OCI-M2 (cell line): ENCODE results near the gene HPGDS.
"Not testable (repeated sequence)": the region's sequence is repeated elsewhere in the genome, so short reads cannot be mapped to it uniquely, and the experiment has no call there.

Experiments used
- DNase-seq: peaks from one replicate; lab custom pipeline; 2025; ENCODE audit not compliant: unreplicated experiment; lab: John Stamatoyannopoulos, UW

HPGDS gene

DNA sequence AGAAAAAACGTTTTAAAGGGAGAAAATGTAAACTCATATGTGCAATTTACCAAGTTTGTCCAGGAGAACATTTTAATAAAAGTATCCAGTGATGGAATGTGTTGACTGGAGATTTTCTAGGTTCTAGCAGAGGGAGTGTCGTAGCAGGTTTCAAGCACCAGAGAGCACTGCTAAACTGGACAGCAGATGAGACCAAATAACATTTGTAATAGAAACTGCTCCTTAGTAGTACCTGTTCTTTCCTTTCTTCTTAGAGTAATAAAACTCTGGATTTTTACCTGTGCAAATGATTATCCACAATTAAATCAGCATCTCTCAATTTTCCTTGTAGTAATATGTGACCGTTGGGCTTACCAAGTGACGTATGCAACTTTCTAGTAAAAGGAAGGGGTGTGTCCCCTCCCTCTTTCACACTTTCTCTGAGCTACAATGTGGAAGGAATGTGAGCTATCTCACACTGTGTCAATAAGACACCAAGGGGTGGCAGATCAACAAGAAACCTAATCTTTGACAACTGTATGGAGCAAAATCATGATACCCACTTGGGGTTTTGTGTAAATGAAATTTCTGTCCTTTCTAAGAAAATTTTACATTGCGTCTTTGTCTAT, 9.5 kb downstream of the HPGDS start:
- DNase-seq: no peak

DNA sequence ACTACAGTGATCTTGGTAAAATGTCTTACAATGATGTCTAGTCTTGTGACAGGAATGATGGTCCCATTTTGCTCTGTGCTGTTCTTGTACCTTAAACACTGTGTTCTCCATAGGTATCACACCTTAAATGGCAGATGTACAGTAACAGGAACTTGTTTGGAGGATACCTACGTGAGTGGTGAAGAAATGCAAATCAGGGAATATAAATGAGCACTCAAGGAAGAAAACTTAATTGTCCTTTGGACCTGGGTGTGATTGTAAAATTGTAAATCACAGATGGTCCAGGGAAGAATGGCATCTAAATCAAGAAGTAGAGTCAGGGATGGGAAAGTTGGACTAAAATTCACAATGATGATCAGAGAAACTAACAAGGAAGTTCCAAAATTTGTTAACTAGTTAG, 12.7 kb downstream of the HPGDS start:
- DNase-seq: no peak

DNA sequence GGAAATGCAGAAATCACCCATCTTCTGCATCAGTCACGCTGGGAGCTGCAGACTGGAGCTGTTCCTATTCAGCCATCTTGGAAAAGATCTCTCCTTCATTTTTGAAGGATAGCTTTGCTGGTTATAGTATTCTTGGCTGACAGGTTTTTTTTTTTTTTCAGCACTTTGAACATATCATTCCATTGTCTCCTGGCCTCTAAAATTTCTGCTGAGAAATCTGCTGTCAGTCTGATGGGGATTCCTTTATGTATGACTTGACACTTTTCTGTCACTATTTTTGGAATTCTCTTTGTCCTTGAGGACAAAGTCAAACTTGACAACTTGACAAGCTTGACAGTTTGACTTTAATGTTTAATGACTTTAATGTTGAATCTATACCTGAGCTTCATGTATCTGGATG, 16.8 kb downstream of the HPGDS start:
- DNase-seq: no peak

DNA sequence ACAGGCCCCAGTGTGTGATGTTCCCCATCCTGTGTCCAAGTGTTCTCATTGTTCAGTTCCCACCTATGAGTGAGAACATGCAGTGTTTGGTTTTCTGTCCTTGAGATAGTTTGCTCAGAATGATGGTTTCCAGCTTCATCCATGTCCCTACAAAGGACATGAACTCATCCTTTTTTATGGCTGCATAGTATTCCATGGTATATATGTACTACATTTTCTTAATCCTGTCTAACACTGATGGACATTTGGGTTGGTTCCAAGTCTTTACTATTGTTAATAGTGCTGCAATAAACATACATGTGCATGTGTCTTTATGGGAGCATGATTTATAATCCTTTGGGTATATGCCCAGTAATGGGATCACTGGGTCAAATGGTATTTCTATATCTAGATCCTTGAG, 22.7 kb downstream of the HPGDS start:
- DNase-seq: not testable (repeated sequence)

DNA sequence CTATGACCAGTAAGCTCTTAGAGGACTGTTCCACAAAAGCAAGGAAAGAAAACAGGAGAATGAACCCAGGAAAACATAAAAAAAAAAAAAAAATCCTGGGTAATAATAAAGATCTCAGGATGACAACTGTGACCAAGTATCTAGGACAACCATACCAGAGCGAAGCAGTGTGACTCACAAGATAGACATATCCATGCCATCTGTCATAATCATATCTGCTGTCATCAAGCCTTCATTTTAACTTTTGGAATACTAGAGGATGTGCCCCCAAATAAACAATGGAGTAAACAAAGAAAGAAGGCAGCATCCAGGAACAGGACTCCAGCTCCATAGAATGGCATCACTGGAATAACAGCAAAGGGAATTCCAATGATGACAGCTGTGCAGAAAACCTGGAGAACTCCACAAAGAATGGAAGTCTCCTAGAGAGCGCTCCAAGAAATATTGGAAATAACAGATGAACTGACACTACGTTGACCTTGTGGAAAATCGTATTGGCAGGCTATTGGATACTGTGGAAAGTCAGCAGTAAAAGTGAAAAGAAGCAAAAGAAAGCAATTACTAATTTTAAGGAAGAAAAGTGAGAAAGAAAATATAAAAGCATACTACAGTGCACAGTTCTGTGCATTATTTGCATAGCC, 35.3 kb downstream of the HPGDS start:
- DNase-seq: no peak

DNA sequence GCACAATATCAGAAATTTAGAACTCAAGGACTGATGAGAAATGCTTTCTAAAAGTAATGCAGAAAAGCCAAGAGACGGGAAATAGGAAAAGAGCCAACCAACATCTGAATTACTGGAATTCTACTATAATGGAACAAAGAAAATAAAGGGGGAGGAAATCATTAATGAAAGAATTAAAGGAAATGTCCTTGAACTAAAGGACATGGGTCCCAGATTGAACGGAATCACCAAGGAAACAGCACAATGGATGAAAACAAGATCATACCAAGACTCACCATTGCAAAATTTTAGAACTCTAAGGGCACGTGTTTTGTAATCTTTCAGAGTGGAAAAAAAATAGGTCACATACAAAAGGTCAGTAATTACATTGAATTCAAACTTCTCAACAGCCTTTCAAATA, 35.9 kb downstream of the HPGDS start:
- no peak for DNase-seq

DNA sequence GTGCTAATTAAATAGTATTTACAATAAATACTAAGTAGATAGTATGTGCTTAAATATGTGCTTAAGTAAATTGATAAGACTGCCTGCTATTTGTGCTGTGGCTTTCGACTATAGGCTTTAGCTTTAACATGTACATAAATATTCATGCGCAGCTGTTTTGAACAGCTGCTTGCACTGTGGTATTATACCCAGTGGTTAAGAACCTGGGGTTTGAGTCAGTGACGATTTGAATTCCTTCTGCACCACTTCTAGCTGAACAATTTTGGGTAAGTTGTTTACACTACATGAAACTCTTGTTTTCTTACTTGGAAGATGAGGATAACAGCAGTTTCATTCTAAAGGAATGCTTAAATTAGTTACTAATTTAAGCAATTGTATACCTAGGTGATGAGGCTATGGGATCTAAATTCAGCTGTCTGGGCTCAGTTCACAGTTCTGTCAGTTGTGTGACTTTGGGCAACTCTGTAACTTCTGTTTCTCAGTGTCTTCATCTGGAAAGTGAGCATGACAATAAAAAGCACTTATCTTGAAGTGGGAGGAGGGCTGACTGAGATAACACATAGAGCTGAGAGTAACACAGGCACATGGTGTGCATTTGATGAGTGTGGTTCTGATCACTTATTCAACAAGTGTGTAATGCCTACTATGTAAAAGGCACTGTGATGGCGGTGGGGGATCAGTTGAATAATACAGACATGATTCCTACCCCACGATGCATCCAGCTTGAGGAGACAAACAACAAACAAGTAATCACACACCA, 37.0 kb downstream of the HPGDS start:
- DNase-seq: no peak

DNA sequence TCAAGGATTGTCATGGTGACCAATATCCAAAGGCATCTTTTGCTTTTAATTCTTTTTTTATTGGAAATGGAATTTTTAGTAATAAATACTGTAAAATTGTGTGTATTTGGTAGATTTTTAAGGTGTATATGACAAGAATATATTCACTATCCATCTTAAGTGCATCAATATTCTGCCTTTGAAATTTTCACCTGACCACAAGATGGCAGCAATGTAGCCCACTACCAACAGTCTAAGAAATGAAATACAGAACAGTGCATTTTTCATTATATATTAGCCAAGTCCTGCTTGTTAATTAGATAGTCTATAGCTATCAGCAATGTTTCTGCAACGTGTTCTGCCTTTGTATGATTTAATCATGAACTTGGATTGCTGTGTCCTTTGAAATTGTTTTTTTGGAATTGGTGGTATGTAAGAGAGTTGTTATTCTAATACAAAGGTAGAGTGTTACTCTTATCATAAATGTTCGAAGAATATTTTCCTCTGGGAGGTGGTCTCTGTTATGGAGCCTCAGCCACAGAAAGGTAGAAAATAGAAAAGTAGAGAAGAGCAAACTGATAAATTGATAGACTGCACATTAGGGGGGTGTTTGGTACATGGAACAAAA, 38.2 kb downstream of the HPGDS start:
- no peak for DNase-seq

DNA sequence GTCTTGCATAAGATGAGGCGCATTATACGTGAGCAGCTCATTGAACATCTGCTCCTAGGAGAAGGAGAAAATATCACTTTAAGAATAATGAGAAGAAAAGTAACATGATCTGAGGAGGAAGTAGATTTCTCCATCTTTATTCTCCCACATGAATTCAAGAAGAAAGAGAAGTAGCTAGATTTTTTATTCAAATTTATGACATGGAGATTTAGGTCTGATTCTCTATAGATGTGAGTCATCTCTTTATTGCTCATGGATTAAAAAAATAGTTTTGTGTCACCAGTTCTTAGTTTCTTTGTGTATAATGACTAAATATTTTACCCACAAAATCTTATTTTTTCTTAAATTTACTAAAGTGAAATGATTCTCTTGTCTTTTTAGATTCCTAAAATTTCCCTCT, 40.4 kb downstream of the HPGDS start:
- no peak for DNase-seq

DNA sequence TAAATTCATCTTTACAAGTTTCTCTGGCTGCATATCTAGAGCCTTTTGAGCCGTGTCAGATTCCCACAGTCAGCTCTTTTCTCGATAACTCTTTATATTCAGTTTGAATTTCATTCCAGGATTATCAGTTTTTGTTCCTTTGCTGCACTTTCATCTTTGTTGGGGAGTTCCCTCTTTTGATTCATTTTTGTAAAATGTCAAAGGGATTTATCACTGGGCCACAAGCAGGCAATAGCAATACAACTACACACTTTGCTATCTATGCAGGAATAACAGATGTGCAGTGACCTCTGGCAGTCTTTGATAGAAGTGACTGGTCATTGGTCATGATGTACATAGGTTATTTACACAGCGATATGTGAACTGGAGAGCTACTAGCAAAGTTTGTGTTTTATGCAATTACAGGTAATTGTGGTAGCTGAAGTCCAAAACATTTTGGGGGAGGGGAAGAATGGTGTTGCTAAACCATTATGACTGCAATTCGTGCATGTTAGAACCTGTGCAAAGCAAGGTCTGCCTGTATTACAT, 43.8 kb downstream of the HPGDS start:
- DNase-seq: no peak

DNA sequence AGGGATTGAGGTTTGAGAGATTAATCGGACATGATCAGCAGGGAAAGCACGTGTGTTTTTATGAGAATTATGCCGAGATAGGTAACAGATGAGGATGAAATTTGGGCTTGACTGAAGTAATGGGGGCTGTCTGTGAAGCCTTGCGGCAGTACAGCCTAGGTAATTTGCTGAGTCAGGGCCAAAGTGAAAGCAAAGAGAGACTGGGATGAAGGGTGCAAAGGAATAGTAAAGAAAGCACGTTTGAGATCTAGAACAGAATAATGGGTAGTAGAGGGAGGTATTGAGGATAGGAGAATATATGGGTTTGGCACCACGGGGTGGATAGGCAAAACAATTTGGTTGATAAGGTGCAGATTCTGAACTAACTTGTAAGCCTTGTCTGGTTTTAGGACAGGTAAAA, 47.2 kb downstream of the HPGDS start:
- DNase-seq: not testable (repeated sequence)

DNA sequence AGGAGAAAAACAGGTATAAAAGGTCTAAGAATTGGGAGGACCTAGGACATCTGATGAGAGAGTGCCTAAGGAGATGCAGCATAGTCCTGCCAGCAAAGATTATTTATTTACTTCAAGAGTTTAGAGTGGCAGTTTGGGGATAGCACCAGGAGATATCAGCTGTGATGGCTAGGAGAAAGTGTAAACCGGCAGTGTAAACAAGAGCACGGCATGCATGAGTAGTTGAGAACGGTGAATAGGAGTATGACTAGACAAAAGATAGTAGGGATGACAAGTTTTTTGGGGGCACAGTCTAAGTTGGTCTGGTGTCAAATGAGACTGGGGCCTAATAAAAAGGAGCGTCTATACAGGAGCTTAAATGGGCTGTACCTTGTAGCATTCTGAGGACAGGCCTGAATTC, 48.7 kb downstream of the HPGDS start:
- not testable (repeated sequence) for DNase-seq

DNA sequence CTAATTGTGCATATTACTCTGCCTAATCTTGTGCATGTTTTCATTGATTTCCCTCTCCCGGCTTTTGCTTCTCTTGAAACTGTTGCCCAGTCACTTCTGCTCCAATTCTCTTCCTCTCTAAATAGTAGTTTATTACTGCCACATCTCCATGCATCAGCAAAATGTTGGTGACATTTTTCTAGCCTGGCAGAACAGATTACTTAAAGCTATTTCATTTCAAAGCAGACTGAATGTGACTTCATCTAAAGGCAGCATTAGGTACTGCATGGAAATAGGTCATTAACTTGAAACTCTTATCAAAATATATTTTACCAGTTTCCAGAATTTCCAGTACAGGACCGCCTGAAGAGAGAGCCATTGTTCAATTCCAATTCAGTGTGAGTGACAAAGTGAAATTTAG, 52.4 kb downstream of the HPGDS start:
- no peak for DNase-seq

DNA sequence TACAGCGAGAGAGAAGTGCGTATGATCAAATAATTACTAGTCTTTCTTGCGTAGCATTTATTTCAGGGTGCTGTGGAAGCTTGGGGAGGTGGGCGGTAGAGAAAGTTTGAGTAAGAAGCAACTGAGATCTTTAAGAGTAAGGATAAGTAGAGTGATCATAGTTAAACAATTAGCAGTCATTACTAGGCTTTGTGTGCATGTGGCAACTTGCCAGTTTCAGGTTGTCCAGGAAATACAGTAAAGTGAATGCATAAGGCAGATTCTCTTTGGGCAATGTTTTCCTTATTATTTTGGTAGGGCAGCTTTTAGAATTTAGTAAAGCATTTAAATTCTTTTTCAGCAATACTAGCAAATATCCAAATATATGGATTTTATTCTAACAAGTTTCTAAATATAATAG, 57.0 kb downstream of the HPGDS start:
- DNase-seq: no peak

DNA sequence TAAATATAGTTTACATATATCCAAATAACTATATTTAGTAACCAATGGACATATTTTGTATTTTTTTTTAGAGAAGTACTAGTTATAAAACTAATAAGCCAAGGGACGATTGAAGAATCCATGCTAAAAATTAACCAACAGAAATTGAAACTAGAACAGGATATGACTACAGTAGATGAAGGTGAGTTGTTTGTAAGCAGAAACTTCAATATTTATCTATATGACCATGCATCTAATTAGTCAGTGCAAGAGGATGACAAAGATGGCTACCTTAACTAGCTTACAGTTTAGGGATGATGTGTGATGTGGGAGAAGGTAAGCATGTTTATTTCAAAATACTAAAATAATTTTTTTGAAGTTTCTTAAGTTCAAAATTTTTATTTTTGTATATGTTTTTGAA, 57.7 kb downstream of the HPGDS start:
- DNase-seq: no peak

DNA sequence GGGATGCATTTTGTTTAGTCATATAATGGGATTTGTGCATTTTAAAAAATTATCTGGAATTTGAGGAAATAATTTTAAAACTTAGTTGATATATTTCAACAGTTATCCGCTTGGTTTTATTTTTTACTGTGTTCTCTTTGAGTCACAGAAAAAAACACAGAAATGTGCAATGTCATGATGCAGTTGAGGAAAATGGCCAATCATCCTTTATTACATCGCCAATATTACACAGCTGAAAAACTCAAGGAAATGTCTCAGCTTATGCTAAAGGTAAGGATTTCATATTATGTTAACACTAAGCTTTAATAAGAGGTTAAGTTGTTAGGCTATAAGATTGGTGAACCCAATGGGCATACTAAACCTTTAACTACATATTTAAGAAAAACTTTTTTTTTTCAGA, 63.9 kb downstream of the HPGDS start:
- DNase-seq: no peak

DNA sequence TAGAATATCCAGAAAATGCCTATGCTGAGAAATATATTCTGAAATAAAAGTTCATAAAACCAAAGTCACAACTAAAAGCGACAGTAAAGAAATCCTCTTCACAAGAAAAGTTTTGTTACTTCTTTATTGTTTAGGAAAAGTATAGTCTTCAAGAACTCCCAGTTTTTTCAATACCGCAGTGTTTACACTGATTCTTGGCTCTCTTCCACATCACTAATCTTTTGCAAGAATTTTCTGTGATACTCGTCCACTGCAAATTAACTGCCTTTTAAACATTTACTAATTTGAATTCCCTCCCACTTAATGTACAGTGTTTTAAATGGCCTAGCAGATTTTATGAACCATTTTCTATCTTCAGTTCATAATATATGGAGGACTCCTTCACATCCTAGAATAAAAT, 65.1 kb downstream of the HPGDS start:
- no peak for DNase-seq

DNA sequence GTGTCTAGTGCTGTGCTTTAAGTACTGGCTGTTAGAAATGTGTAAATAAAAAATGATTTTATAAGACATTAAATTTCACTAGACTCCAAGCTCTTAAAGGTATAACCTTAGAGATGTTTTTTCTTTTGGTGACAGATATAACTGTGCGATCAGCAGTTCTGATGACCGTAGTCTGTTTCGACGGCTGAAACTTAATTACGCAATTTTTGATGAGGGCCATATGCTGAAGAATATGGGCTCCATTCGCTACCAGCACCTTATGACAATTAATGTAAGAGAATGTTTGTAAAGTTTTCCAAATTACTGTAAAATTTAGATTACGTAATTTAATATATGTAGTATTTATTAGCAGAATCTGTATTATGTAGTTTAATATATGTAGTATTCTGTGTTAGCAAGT, 66.4 kb downstream of the HPGDS start:
- no peak for DNase-seq

DNA sequence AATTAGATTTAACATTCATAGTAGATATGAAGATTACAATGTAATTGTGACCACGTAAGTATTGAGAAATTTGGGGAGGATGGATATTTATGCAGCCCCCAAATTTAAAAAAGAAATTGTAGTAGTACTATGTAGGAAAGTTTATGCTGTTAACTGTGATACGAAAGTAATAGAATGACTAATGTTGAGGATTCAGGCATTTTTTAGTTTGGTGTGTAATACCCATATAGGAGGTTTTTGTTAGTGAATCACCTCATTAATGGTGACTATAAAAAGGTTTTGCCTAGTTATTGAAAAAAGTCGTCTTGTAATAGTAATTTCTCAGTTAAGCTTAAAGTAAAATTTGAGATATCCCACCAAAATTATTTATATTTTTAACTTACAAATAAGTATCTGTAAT, 67.7 kb downstream of the HPGDS start:
- DNase-seq: no peak

DNA sequence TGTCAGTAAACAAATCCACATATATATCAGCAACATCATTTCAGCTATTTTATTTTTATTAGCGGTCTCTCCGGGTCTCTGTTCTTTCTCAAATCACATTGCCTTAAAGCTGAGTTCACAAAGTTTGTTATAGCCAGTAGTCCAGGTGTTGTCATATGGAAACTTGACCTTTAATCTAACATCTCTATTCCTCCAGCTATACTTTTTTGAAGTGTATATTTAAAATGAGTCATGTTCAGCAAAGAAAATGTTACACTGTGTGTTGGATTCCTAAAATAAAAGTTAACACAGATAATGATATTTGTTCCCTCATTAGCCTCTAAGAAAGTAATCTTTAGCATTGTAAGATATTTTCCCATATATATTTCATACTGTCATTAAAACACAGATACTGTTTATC, 71.4 kb downstream of the HPGDS start:
- no peak for DNase-seq

DNA sequence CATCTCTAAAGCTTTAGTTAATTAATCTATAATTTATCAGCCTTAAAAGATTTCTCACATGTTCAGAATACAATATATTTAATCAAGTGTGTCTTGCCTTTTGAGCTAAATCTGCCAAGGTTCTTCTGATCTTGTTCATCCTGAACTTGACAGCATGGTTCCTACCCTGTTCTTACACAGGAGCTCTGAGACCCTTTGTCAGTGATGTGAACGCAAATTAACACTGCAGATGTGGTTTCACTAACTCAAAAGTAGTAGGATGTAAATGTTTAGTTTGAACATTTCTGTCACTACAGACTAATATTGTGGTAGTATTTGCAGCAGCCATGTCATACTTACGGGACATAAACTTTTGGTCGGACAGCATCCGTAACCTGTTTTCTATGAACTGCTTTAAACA, 75.6 kb downstream of the HPGDS start:
- DNase-seq: no peak
